CD4-positive, alpha-beta T cell (primary cell): Measurements from ENCODE around the gene SOCS6. TPM values are rescaled to one million over a fixed set of nuclear protein-coding genes. Genes with fewer than 3 reads are reported as not detected.

ENCODE experiments used
- ATAC-seq: fragments of 200-7000 bp; cut with Tn5 transposase; one replicate; pipeline ENCODE4 v1.10.0; 2022; ENCODE audit warnings: mild to moderate bottlenecking; ENCODE audit not compliant: poor library complexity
- CTCF ChIA-PET: fragments of 350-600 bp; sonication (Branson Sonifier 250); formaldehyde crosslinking; loops from one replicate; lab custom pipeline; 2021; ENCODE audit warnings: antibody characterized with exemption, inconsistent platforms; lab: Charles Lee
- POLR2A ChIA-PET: fragments of 350-600 bp; sonication (Branson Sonifier 250); formaldehyde crosslinking; loops from one replicate; lab custom pipeline; 2021; ENCODE audit warnings: antibody characterized with exemption, inconsistent platforms; lab: Charles Lee
- DNase-seq, 14 experiments: peaks; one replicate each; pipeline ENCODE4 v3.0.0-alpha.2; 2013 to 2020; ENCODE audit warnings: mixed read lengths in 2 of 14
- H3K27ac ChIP-seq, 2 donors: one replicate each; pipeline versions ENCODE4 v1.5.1 to v1.7.0; 2013; ENCODE audit warnings: low read length in 2 of 2, low read depth in 1 of 2, mild to moderate bottlenecking in 1 of 2
- H3K27me3 ChIP-seq, 2 experiments: 1 replicate in 1 of 2; 2 replicates in 1 of 2; pipeline versions ENCODE4 v1.6.1 to v1.7.0; 2013; ENCODE audit warnings: low read length in 2 of 2, control low read depth in 1 of 2, mild to moderate bottlenecking in 1 of 2, moderate library complexity in 1 of 2; ENCODE audit not compliant: insufficient read depth in 2 of 2, control insufficient read depth in 1 of 2
- H3K36me3 ChIP-seq: one replicate; pipeline ENCODE4 v1.6.1; 2013; ENCODE audit warnings: low read length, control low read depth; ENCODE audit not compliant: insufficient read depth
- H3K4me1 ChIP-seq: one replicate; pipeline ENCODE4 v1.6.1; 2013; ENCODE audit warnings: low read length, control low read depth; ENCODE audit not compliant: insufficient read depth
- H3K4me3 ChIP-seq: one replicate; pipeline ENCODE4 v1.5.1; 2013; ENCODE audit warnings: mild to moderate bottlenecking, low read length, moderate library complexity
- H3K9me3 ChIP-seq, 2 experiments: 1 replicate in 1 of 2; 2 replicates in 1 of 2; pipeline versions ENCODE4 v1.6.1 to v1.7.0; 2013; ENCODE audit warnings: low read length in 2 of 2, mild to moderate bottlenecking in 2 of 2, control low read depth in 1 of 2, moderate library complexity in 1 of 2; ENCODE audit not compliant: control insufficient read depth in 1 of 2, insufficient read depth in 1 of 2
- H3K27ac Mint-ChIP-seq: one replicate; pipeline ENCODE4 v1.8.0; 2020; ENCODE audit warnings: mixed read lengths
- H3K27me3 Mint-ChIP-seq: one replicate; pipeline ENCODE4 v1.8.0; 2021; ENCODE audit warnings: mixed read lengths
- H3K36me3 Mint-ChIP-seq: one replicate; pipeline ENCODE4 v1.8.0; 2021; ENCODE audit warnings: low read depth, mixed read lengths
- H3K4me1 Mint-ChIP-seq: one replicate; pipeline ENCODE4 v1.8.0; 2021; ENCODE audit warnings: low read depth, mixed read lengths
- H3K4me3 Mint-ChIP-seq: one replicate; pipeline ENCODE4 v1.8.0; 2020; ENCODE audit warnings: mild to moderate bottlenecking, mixed read lengths
- H3K9me3 Mint-ChIP-seq: one replicate; pipeline ENCODE4 v1.8.0; 2020; ENCODE audit warnings: mixed read lengths
- CTCF ChIP-seq: fragments of 200-600 bp; IDR thresholded peaks from one replicate; pipeline ENCODE4 v1.8.0; 2022; ENCODE audit warnings: antibody characterized with exemption, mild to moderate bottlenecking
- intact Hi-C, 2 experiments: fragments of 100-400 bp; cut with DNase I in 1 of 2; cut with micrococcal nuclease in 1 of 2; formaldehyde crosslinking; loops; one replicate each; pipeline versions ENCODE4 v1.15.1 to v1.9.0; 2023 to 2025; cut with DNase I, micrococcal nuclease
- total RNA-seq, 174 experiments: library from RNA in 2 of 174; stranded (reverse) in 2 of 174; gene quantifications; one replicate each; pipeline ENCODE4 v1.2.3 and lab custom pipeline; 2021 to 2026

SOCS6 gene
- total RNA-seq, 2 experiments from 2014 or later, result 1.8 to 2.5 TPM

- H3K27ac ChIP-seq, result no peak overlapping the region
- intact Hi-C loops, result no loop called here
- CTCF ChIA-PET, result no interaction called here
- DNase-seq (no peak), ATAC-seq (no peak)
- peaks cover 10 to 19% of the 10 kb centered on the region in 2 experiments for H3K27me3 ChIP-seq
- Mint-ChIP-seq H3K27ac (no peak overlapping the region), H3K9me3 (no peaks in the 10 kb centered on the region), H3K27me3 (peaks cover 35% of the 10 kb centered on the region), H3K36me3 (no peaks in the 10 kb centered on the region), H3K4me1 (peaks cover 12% of the 10 kb centered on the region), H3K4me3 (peak overlapping the region; percentile 59)
- TF ChIP-seq CTCF, result no peak
- H3K36me3 ChIP-seq, result no peaks in the 10 kb centered on the region
- H3K9me3 ChIP-seq, result no peaks in the 10 kb centered on the region
- peak overlapping the region; percentile 31 for H3K4me3 ChIP-seq
- POLR2A ChIA-PET, result no interaction called here
- H3K4me1 ChIP-seq, result peaks cover 21% of the 10 kb centered on the region
Measured at GRCh38 chr18:70288171-70288850, 534 bp upstream of the SOCS6 start.

DNA sequence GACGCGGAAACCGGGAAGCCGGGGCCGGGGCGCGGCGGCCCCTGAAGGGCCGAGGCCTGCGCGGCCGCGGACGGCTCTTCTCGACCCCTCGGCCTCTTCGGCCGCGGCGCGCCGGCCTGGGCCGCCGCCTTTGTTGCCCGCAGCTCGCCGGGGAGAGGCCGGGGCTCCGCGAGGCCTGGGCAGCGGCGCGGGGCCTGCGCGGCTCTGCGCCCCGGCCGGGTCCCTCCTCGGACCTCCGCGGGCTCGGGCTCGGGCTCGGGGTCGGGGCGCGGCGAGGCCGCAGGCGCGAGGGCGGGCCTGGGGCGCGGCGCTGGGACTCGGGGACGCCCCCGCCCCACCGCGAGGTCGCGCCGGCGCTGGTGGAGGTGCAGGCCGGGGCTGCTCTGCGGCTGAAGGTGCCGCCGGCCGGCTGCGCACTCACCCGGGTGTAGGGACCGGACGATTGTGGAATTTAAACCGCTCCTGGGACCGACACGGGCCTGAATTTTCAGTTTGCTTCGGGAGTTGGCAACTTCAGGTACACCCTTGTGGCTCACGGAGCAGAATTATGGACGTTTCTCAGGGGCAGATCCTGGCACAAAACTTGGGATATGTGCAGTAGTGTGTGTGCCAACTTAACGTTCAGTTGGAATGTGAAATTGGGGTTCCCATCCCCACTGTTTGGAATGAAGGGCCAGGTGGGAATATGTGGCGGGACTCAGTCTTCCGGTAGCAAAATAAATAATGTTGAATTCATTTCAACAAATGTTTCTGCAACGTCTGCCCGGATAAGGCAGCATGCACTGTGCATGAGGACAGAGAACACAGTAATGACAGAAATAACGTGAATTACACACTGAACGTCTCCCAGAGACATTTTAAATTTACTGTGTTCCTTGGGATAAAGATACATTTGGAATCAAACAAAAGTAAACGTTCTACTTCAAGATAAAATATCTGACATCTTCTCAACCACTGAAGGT lies 787 bp downstream of the SOCS6 start:
- H3K36me3 ChIP-seq, result no peaks in the 10 kb centered on the region
- peak overlapping the region; percentile 49 for H3K4me3 ChIP-seq
- peaks cover 11 to 17% of the 10 kb centered on the region in 2 experiments for H3K27me3 ChIP-seq
- H3K4me3 Mint-ChIP-seq, result peak overlapping the region; percentile 94
- no peaks in the 10 kb centered on the region for H3K9me3 Mint-ChIP-seq
- H3K4me1 Mint-ChIP-seq, result peaks cover 12% of the 10 kb centered on the region
- peak overlapping the region; percentile 15 for H3K27ac Mint-ChIP-seq
- ChIA-PET CTCF (interaction anchor here (0.6 kb wide), 1 partner anchor 102 kb away, joined by 3 read pairs; no protein-coding TSS in a partner anchor), POLR2A (interaction anchor here (0.7 kb wide), 1 partner anchor 84 kb away, joined by 3 read pairs; the partner anchor contains the start of gene RTTN)
- intact Hi-C loops, result no loop called here
- H3K4me1 ChIP-seq, result peaks cover 21% of the 10 kb centered on the region
- H3K27ac ChIP-seq, result no peak overlapping the region
- H3K9me3 ChIP-seq, result no peaks in the 10 kb centered on the region
- ATAC-seq, result peak; percentile 41
- no peaks in the 10 kb centered on the region for H3K36me3 Mint-ChIP-seq
- peaks cover 44% of the 10 kb centered on the region for H3K27me3 Mint-ChIP-seq
- peak in 3 of 14 experiments; percentile 5 to 28 (median 20) for DNase-seq
- TF ChIP-seq CTCF, result no peak

DNA sequence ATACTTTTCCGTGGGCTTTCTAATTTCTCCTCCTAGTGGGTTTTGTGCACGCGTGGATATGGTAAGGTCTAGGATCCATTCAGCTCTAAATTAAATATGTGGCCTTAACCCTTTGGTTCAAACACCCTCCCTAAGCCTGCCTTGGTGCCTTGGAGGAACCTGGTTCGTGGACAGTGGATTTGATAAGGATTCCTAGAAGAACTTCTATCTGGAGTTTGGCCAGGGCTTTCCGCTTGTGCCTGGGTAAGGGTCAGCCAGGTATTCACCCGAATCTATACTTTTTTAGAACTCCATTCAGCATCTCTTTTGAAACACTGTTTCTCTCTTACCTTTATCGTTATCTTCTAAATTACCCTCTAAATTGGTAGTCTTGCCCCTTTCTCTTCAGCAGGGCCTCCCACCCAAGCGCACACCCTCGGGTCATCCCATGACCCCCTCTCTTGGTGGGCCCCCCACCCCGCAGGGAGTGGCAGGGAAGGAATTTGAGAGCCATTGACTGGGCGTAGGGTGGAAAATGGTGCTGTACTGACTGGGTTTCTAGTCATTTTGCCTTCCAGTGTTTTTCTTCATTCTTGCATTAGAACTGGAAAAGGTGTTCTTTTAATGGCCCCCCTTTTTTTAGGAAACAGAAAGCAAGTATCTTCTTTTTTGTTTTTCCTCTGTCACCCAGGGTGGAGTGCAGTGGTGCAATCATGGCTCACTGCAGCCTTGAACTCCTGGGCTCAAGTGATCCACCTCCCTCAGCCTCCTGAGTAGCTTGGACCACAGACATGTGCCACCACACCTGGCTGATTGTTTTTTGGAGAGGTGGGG lies 1.8 kb downstream of the SOCS6 start:
- H3K27ac ChIP-seq, result no peak overlapping the region
- ChIA-PET CTCF (interaction anchor here (0.6 kb wide), 1 partner anchor 100 kb away, joined by 3 read pairs; no protein-coding TSS in a partner anchor), POLR2A (no interaction called here)
- H3K27ac Mint-ChIP-seq, result no peak overlapping the region
- H3K36me3 Mint-ChIP-seq, result no peaks in the 10 kb centered on the region
- H3K4me1 Mint-ChIP-seq, result peaks cover 12% of the 10 kb centered on the region
- no peak overlapping the region for H3K4me3 ChIP-seq
- no peaks in the 10 kb centered on the region for H3K36me3 ChIP-seq
- peaks cover 21% of the 10 kb centered on the region for H3K4me1 ChIP-seq
- intact Hi-C loops, result no loop called here
- H3K9me3 ChIP-seq, result no peaks in the 10 kb centered on the region
- DNase-seq, result no peak
- H3K4me3 Mint-ChIP-seq, result peak overlapping the region; percentile 65
- ATAC-seq, result no peak
- H3K9me3 Mint-ChIP-seq, result no peaks in the 10 kb centered on the region
- peaks cover 45% of the 10 kb centered on the region for H3K27me3 Mint-ChIP-seq
- no peak for TF ChIP-seq CTCF
- H3K27me3 ChIP-seq, result peaks cover 11 to 15% of the 10 kb centered on the region in 2 experiments
